ENCODE data around the gene KCNIP1. TPM values are rescaled to one million over a fixed set of nuclear protein-coding genes. Genes with fewer than 3 reads are reported as not detected.

KCNIP1 gene
- total and polyA plus RNA-seq, 2 of the 8 experiments (the other 6 are each of a cell fraction or from before 2014, with no cell fraction given) = 0.52 to 0.83 TPM

- no peak for TF ChIP-seq ATF2 (IDR thresholded peaks at IDR 0.05; ENCODE audit: low read length)
- TF ChIP-seq SP1 (IDR thresholded peaks at IDR 0.05; ENCODE audit: low read depth, low read length) = no peak
- TF ChIP-seq KDM1A (IDR thresholded peaks at IDR 0.05; ENCODE audit: borderline replicate concordance, low read length) = no peak
- TF ChIP-seq MAX (IDR thresholded peaks at IDR 0.05) = no peak
- no peak for TF ChIP-seq CTBP2 (IDR thresholded peaks at IDR 0.05; ENCODE audit: borderline replicate concordance, insufficient read depth, insufficient read length, low read length)
Observed at GRCh38 chr5:170639221-170639925, 135.6 kb downstream of the KCNIP1 start (continued).

Data from H1 (cell line).